ENCODE measurements around the gene ARHGEF4.

- no peak for TF ChIP-seq CTCF (IDR thresholded peaks at IDR 0.05; ENCODE audit: low read length)
- no peak for TF ChIP-seq EZH2phosphoT487 (IDR thresholded peaks at IDR 0.05; ENCODE audit: low read length)
- TF ChIP-seq EZH2 (optimal IDR thresholded peaks at IDR 0.05; ENCODE audit: low read depth, low read length), result no peak
Observed at GRCh38 chr2:130837811-130838565, 1.3 kb downstream of the ARHGEF4 start.
